GM19452 (cell line): ENCODE data around the gene ADORA2A.
A peak's percentile ranks its signal among the peaks of the same experiment; 100 is the strongest.

ENCODE experiments used
- ATAC-seq: cut with Tn5 transposase; IDR thresholded peaks from one replicate; pipeline ENCODE4 v1.9.1; 2021; ENCODE audit not compliant: unreplicated experiment

ADORA2A gene

GRCh38 chr22:24431309-24432034 is 4.1 kb downstream of the ADORA2A start:
- ATAC-seq: no peak

DNA sequence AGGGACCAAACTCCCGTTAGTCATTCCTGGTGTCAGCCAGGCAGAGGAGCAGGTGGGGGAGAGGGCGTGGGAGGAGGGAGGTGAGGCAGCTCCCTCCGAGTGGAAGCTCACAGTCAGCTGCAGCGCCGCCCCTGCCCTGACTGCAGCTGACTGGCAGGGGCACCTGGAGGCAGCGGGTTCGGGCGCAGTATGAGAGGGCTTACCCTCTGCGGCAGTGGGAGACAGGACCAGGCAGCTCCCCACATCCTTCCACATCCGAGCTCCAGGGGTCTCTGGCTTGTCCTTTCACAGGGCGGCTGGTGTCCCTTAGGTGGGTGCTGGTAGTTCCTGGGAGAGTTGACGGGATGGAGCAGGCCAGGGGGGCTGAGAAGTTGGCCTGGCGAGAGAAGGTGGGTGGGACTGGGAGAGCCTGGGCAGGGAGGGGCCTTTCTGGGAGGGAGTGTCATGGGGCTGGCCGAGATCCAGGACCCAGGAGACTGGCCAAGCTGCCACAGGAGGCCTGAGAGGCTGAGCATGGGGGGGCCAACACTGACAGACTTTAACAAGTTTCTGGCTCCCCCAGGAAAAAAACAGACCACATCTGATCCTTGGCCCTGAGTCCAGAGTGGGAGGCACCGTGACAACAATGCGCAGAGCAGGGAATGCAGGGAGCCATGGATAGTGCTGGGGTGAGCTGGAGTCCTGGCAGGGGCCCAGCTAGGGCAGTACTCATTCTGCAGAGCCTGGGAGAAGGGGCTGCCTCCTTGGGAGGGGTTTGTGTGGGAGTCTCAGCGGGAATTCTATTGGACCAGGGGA is 4.9 kb downstream of the ADORA2A start:
- ATAC-seq: no peak

DNA sequence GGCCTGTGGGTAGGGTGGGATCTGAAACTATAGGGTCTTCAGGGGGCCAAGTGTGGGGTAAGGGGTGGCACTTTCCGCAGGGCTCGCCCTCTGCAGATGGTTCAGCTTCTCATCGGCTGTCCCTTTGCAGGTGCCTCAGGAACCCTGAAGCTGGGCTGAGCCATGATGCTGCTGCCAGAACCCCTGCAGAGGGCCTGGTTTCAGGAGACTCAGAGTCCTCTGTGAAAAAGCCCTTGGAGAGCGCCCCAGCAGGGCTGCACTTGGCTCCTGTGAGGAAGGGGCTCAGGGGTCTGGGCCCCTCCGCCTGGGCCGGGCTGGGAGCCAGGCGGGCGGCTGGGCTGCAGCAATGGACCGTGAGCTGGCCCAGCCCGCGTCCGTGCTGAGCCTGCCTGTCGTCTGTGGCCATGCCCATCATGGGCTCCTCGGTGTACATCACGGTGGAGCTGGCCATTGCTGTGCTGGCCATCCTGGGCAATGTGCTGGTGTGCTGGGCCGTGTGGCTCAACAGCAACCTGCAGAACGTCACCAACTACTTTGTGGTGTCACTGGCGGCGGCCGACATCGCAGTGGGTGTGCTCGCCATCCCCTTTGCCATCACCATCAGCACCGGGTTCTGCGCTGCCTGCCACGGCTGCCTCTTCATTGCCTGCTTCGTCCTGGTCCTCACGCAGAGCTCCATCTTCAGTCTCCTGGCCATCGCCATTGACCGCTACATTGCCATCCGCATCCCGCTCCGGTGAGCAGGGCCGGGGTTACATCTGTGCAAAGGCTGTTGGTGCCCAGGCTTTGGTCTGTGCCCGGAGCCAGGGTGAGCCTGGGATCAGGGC is 5.8 kb downstream of the ADORA2A start:
- no peak for ATAC-seq

DNA sequence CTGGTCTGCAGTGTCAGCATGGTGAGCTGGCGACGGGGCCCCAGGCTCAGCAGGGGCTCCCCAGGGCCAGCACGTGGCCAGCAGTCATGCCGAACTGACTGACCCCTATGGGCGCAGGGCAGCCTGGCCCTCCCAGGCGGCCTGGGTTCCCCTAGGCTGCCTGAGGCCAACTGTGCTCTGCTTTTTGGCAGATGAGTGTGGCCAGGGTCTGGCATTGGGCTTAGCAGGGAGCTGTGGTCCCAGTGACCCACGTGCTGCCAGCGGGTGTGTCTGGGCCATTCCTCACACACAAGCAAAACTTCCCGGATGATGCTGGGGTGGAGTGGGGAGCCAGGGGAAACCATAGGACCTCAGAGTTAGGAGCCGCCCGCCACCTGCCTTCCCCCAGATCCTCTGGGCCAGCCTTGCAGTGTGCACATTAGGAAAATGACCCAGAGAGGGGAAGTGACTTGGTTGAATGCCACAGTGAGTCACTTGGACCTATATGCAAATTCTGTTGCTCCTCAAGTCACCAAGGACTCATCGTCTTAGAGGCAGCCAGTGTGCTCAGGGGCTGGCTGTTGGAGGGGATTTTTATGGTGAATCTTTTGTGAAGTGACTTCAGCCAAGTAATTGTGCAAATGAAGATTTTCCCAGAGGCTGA is 6.5 kb downstream of the ADORA2A start:
- peak; percentile 76 for ATAC-seq

- ATAC-seq: peak; percentile 52
Observed at GRCh38 chr22:24434471-24435322, 7.3 kb downstream of the ADORA2A start.

DNA sequence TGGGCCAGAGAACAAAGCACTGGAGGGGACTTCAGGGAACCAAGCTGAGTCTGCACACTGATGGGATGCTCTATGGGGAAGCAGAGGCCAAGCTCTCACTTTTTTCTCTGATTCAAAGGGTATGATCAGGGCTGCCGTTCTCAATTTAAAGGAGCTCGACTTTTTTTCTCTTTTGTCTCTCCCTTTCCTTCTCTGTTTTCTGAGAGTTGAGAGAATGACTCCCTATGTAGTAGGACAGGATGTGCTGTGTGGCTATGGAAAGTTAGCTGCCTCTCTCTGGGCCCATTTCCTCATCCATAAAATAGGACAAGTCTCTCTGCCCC is 7.9 kb downstream of the ADORA2A start:
- ATAC-seq: no peak

DNA sequence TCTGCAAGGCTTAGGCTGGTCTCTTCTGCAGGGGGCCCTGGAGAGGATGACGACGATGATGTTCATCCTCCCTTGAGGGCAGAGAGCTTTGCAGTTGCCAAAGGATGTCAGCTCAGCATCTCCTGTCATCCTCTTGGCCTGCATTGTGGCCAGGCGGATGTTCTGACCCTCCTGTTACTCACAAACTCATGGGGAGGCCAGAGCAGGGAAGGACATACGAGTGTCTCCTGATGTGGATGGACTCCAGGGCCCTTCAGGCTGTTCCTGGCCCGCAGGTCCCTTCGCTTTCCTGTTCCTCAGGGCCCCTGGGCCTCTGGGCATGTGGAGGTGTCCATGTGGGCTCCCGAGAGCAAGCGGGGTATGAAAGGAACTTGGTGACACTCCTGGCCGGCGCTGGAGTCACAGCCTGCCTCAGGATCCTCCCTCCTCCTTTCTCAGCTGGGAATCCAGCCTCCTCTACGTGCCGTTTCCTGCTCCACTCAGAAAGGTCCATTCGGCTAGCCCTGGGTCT is 8.5 kb downstream of the ADORA2A start:
- ATAC-seq: no peak

DNA sequence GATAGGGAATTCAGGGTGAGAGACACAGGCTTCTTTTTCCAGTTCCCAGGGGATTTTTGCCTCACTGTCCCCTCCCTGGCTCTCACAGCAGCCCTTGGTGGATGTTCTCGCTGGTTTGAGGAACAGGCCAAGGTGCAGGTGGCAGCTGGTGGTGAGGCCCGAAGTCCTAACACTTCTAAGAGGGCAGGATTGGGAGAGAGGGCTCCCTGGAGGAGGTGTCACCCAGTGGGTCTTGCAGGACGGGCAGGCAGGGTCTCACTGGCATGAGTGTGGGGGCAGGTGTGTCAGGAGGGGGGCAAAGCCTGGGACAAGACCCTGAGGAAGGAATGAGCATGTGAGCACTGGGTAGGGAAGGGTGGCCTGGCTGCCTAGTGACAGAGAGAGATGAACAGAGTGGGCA is 9.2 kb downstream of the ADORA2A start:
- no peak for ATAC-seq

DNA sequence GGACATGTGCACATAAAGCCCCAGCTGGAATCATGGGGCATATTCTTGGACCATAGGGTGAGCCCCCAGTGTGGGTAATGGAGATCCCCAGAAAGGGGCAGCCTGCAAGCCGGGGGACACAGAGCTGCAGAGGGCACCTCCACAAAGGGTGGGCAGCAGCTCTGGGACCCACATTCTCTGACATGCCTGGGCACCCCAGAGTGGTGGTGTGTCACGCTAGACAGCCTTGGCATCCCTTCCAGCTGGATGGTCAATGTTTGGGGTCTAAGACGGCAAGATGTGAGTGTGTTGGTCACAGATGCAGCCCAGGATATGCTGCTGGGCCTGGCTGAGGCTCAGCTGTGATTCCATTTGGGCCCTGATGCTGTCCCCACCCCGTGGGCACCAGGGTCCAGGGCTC is 9.7 kb downstream of the ADORA2A start:
- ATAC-seq: no peak

DNA sequence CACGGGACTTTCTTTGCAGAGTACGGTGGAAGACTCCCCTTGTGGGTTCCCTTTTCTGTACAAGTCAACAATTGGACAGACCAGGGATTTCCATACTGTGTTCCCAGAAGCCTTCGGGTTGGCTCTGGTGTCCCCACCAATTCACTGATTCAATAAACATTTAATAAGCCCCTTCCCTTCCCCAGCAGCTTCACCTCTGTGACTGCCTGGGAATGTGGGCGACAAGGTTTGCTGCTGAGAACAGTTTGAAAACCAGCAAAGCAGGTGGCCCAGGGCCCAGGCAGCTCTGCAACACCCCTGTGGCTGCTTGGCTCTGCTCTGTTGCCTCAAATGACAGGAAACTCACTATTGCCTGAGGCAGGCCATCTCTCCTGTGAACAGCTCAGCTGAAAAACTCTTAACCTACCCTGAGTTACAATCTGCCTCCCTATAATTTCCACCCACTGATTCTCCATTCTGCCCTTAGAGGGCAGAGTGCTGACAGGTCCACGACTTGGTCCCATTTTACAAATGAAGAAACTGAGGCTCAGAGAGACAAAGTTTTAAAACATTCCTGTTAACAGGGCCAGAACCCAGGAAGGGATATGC is 10.4 kb downstream of the ADORA2A start:
- no peak for ATAC-seq

- ATAC-seq: no peak
Observed at GRCh38 chr22:24440270-24440717, 12.9 kb downstream of the ADORA2A start.

DNA sequence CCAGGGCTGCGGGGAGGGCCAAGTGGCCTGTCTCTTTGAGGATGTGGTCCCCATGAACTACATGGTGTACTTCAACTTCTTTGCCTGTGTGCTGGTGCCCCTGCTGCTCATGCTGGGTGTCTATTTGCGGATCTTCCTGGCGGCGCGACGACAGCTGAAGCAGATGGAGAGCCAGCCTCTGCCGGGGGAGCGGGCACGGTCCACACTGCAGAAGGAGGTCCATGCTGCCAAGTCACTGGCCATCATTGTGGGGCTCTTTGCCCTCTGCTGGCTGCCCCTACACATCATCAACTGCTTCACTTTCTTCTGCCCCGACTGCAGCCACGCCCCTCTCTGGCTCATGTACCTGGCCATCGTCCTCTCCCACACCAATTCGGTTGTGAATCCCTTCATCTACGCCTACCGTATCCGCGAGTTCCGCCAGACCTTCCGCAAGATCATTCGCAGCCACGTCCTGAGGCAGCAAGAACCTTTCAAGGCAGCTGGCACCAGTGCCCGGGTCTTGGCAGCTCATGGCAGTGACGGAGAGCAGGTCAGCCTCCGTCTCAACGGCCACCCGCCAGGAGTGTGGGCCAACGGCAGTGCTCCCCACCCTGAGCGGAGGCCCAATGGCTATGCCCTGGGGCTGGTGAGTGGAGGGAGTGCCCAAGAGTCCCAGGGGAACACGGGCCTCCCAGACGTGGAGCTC is 13.5 kb downstream of the ADORA2A start:
- no peak for ATAC-seq

GRCh38 chr22:24441406-24442351 is 14.3 kb downstream of the ADORA2A start:
- ATAC-seq: no peak

DNA sequence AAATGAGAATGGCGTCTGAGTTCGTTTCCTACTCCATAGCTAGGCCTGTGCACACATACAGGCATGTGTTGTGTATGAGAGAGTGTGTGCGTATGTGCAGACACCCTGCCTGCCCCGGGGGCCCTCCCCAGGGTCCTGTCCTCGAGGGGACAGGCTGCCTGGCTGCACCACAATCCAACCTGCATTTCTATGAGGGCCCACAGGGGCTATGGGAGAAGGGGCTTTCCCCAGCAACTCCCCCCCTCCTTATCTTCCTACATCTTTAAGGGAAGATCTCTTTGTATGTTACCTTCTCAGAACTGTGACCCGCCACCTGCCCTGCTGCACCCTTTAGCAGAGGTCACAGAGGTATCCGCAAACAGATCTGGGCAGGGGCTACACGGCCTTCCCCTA is 14.9 kb downstream of the ADORA2A start:
- ATAC-seq: no peak

GRCh38 chr22:24443668-24444067 is 16.3 kb downstream of the ADORA2A start:
- ATAC-seq: no peak

DNA sequence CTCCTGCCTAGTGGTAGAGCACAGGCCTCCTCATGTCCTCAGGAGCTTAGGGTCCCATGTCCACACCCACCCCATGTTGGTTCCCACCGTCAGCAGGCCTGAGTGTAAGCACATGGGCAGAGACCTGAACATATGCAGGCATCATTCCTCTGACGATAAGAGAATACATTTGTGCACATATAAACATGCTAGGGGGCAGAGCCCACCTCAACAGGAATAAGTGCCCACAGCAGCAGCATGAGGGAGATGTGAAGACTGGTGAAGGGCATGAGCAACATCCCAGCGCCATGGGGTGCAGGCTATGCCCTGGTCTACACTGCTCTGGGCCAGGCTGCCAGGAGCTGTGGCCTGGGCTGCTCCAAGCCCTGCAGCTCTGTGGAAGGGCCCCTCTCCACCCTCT is 16.9 kb downstream of the ADORA2A start:
- no peak for ATAC-seq

- ATAC-seq: no peak
Observed at GRCh38 chr22:24444729-24445466, 17.5 kb downstream of the ADORA2A start.
